ENCODE results near the gene BRMS1. TPM values are rescaled to one million over a fixed set of nuclear protein-coding genes. Genes with fewer than 3 reads are reported as not detected.
A peak's percentile ranks its signal among the peaks of the same experiment; 100 is the strongest.

Gene BRMS1
- 10 to 100 TPM; 48.1 to 55.6 (median 48.2) TPM for total RNA-seq
- 48.9 TPM for total RNA-seq (2013)

- Histone ChIP-seq H3K36me3 (ENCODE audit: control insufficient read depth, insufficient read depth, low read length) (peaks cover 24% of the 10 kb centered on the region), H3K9me3 (ENCODE audit: control insufficient read depth, insufficient read depth, low read length) (no peaks in the 10 kb centered on the region), H3K4me1 (ENCODE audit: control insufficient read depth, insufficient read depth, low read length) (peaks cover 46% of the 10 kb centered on the region), H3K4me3 (ENCODE audit: low read length) (peak within 1 kb of the TSS; percentile 91), H3K27ac (ENCODE audit: low read length) (peak within 1 kb of the TSS; percentile 86), H3K27me3 (ENCODE audit: control insufficient read depth, insufficient read depth, low read length) (no peaks in the 10 kb centered on the region)
- Mint-ChIP-seq H3K4me1 (peaks cover 36 to 45% of the 10 kb centered on the region in 2 donors), H3K27ac (peak within 1 kb of the TSS; percentile 96), H3K4me3 (peak within 1 kb of the TSS; percentile 98), H3K27me3 (ENCODE audit: low read depth in 2 of 2) (peaks cover 0 to 7% of the 10 kb centered on the region in 2 donors), H3K9me3 (no peaks in the 10 kb centered on the region), H3K36me3 (no peaks in the 10 kb centered on the region)
- peak; percentile 95 to 98 for DNase-seq
- peak; percentile 88 to 95 (median 91) for ATAC-seq
- WGBS (ENCODE audit: insufficient coverage): under 1% methylated on average over 58 of the region's 59 CpGs
- no peak for TF ChIP-seq CTCF (IDR thresholded peaks at IDR 0.05)
- intact Hi-C loops (cut with micrococcal nuclease): loop anchor here (1.0 to 10.0 kb wide), 3 partner anchors 32 to 1260 kb away; partner anchors contain the start of genes CDCA5, RCE1 and ZFPL1
These were observed at the start of gene BRMS1 for GRCh38 chr11:66344550-66345315. Gene BRMS1, minus strand, starts transcription at chr11:66345104. Its CDS starts 2,870 bp downstream, at chr11:66342234.

GRCh38 chr11:66393954-66394353 is 49.0 kb upstream of the BRMS1 start:
- H3K36me3 Mint-ChIP-seq: no peaks in the 10 kb centered on the region
- no peak overlapping the region for H3K27ac Mint-ChIP-seq
- 100% methylated on average over 1 of the region's 3 CpGs for WGBS (ENCODE audit: insufficient coverage)

GRCh38 chr11:66391322-66391721 is 46.4 kb upstream of the BRMS1 start:
- Mint-ChIP-seq H3K4me1 (peaks cover 1 to 3% of the 10 kb centered on the region in 2 donors), H3K27me3 (ENCODE audit: low read depth in 2 of 2) (peaks cover 0 to 7% of the 10 kb centered on the region in 2 donors), H3K36me3 (no peaks in the 10 kb centered on the region), H3K27ac (no peak overlapping the region), H3K9me3 (no peaks in the 10 kb centered on the region), H3K4me3 (no peak overlapping the region)
- no peak overlapping the region for H3K4me3 ChIP-seq (ENCODE audit: low read length)
- H3K36me3 ChIP-seq (ENCODE audit: control insufficient read depth, insufficient read depth, low read length): no peaks in the 10 kb centered on the region
- DNase-seq (no peak), ATAC-seq (no peak)
- no peaks in the 10 kb centered on the region for H3K9me3 ChIP-seq (ENCODE audit: control insufficient read depth, insufficient read depth, low read length)
- TF ChIP-seq CTCF (IDR thresholded peaks at IDR 0.05): no peak
- peaks cover 5% of the 10 kb centered on the region for H3K4me1 ChIP-seq (ENCODE audit: control insufficient read depth, insufficient read depth, low read length)
- intact Hi-C loops (cut with micrococcal nuclease): no loop called here
- no peaks in the 10 kb centered on the region for H3K27me3 ChIP-seq (ENCODE audit: control insufficient read depth, insufficient read depth, low read length)
- 56% methylated on average over 5 of the region's 6 CpGs for WGBS (ENCODE audit: insufficient coverage)
- H3K27ac ChIP-seq (ENCODE audit: low read length): no peak overlapping the region

More at GRCh38 chr11:66393954-66394353, 49.0 kb upstream of the BRMS1 start:
- H3K9me3 Mint-ChIP-seq: no peaks in the 10 kb centered on the region
- no peak for ATAC-seq
- Histone ChIP-seq H3K27me3 (ENCODE audit: control insufficient read depth, insufficient read depth, low read length) (no peaks in the 10 kb centered on the region), H3K4me1 (ENCODE audit: control insufficient read depth, insufficient read depth, low read length) (peaks cover under 1% of the 10 kb centered on the region), H3K27ac (ENCODE audit: low read length) (no peak overlapping the region), H3K4me3 (ENCODE audit: low read length) (no peak overlapping the region), H3K9me3 (ENCODE audit: control insufficient read depth, insufficient read depth, low read length) (no peaks in the 10 kb centered on the region), H3K36me3 (ENCODE audit: control insufficient read depth, insufficient read depth, low read length) (no peaks in the 10 kb centered on the region)
- H3K27me3 Mint-ChIP-seq (ENCODE audit: low read depth in 2 of 2): peaks cover 0 to 9% of the 10 kb centered on the region in 2 donors
- H3K4me1 Mint-ChIP-seq: no peaks in the 10 kb centered on the region
- no peak for TF ChIP-seq CTCF (IDR thresholded peaks at IDR 0.05)
- DNase-seq: no peak
- no peak overlapping the region for H3K4me3 Mint-ChIP-seq
- intact Hi-C loops (cut with micrococcal nuclease): no loop called here

Measured in natural killer cell (primary cell).